GM23338 (cell line): ENCODE data around the gene PJA2. TPM values are rescaled to one million over a fixed set of nuclear protein-coding genes. Genes with fewer than 3 reads are reported as not detected.

Experiments used
- ATAC-seq: fragments of 200-7000 bp; cut with Tn5 transposase; 3 replicates; pipeline ENCODE4 v1.9.1; 2020
- DNase-seq: peaks from one replicate; pipeline ENCODE4 v3.0.0-alpha.2; 2015; ENCODE audit warnings: low spot score
- H2AFZ ChIP-seq: fragments of 200-600 bp; sonication (generic); 2 replicates; pipeline ENCODE4 v1.8.0; 2016; ENCODE audit warnings: antibody characterized with exemption, mild to moderate bottlenecking, moderate library complexity
- H3F3A ChIP-seq: fragments of 200-600 bp; sonication (generic); replicated peaks from 2 replicates; pipeline ENCODE4 v1.8.0; 2017; ENCODE audit warnings: antibody characterized with exemption, mixed run types, low read depth
- H3K27ac ChIP-seq: fragments of 200-600 bp; sonication (generic); 2 replicates; pipeline ENCODE4 v1.6.1; 2016; ENCODE audit warnings: low read depth
- H3K27me3 ChIP-seq: fragments of 200-600 bp; sonication (generic); 2 replicates; pipeline ENCODE4 v1.8.0; 2016; ENCODE audit warnings: mild to moderate bottlenecking, mixed run types, moderate library complexity; ENCODE audit not compliant: insufficient read depth
- H3K36me3 ChIP-seq: fragments of 200-600 bp; sonication (generic); 2 replicates; pipeline ENCODE4 v1.8.0; 2016; ENCODE audit warnings: mild to moderate bottlenecking; ENCODE audit not compliant: insufficient read depth
- H3K4me1 ChIP-seq: fragments of 200-600 bp; sonication (generic); 2 replicates; pipeline ENCODE4 v1.8.0; 2016; ENCODE audit warnings: mild to moderate bottlenecking, moderate library complexity; ENCODE audit not compliant: insufficient read depth
- H3K4me2 ChIP-seq: fragments of 200-600 bp; sonication (generic); 2 replicates; pipeline ENCODE4 v1.7.1; 2017; ENCODE audit warnings: mixed run types
- H3K4me3 ChIP-seq: fragments of 200-600 bp; sonication (generic); 2 replicates; pipeline ENCODE4 v1.6.1; 2016; ENCODE audit warnings: mixed run types
- H3K79me2 ChIP-seq: fragments of 200-600 bp; sonication (generic); replicated peaks from 2 replicates; pipeline ENCODE4 v1.8.0; 2017; ENCODE audit warnings: mild to moderate bottlenecking; ENCODE audit not compliant: insufficient read depth
- H3K9me2 ChIP-seq: fragments of 200-600 bp; sonication (generic); 2 replicates; pipeline ENCODE4 v1.8.0; 2017; ENCODE audit not compliant: insufficient read depth
- H4K20me1 ChIP-seq: fragments of 200-600 bp; sonication (generic); replicated peaks from 2 replicates; pipeline ENCODE4 v1.8.0; 2017; ENCODE audit warnings: mild to moderate bottlenecking; ENCODE audit not compliant: insufficient read depth
- H3K27ac Mint-ChIP-seq: 2 replicates; pipeline ENCODE4 v1.8.0; 2020; ENCODE audit warnings: inconsistent platforms, mild to moderate bottlenecking, moderate library complexity, mixed read lengths
- H3K27me3 Mint-ChIP-seq: 3 replicates; pipeline ENCODE4 v1.8.0; 2022; ENCODE audit warnings: low read depth, mild to moderate bottlenecking, moderate library complexity, mixed read lengths, inconsistent platforms; ENCODE audit not compliant: insufficient read depth, poor library complexity
- H3K36me3 Mint-ChIP-seq: 3 replicates; pipeline ENCODE4 v1.8.0; 2021; ENCODE audit warnings: low read depth, mild to moderate bottlenecking, inconsistent platforms, moderate library complexity, mixed read lengths
- H3K4me1 Mint-ChIP-seq: 3 replicates; pipeline ENCODE4 v1.8.0; 2020; ENCODE audit warnings: mild to moderate bottlenecking, inconsistent platforms, mixed read lengths
- H3K4me3 Mint-ChIP-seq: 3 replicates; pipeline ENCODE4 v1.8.0; 2021; ENCODE audit warnings: moderate library complexity, mild to moderate bottlenecking, inconsistent platforms, mixed read lengths
- H3K9me3 Mint-ChIP-seq: 3 replicates; pipeline ENCODE4 v1.8.0; 2020; ENCODE audit warnings: moderate library complexity, mild to moderate bottlenecking, inconsistent platforms, mixed read lengths
- CREB1 ChIP-seq: fragments of 250-450 bp; sonication (Bioruptor Pico); IDR thresholded peaks from 2 replicates; pipeline ENCODE4 v1.5.0; 2020; ENCODE audit warnings: low read depth, mild to moderate bottlenecking, moderate library complexity
- CTCF ChIP-seq, 2 experiments: fragments of 200-600 bp in 1 of 2; sonication (generic) in 1 of 2; conservative IDR thresholded peaks; 2 replicates each; pipeline versions ENCODE4 v1.5.1 to v1.6.1; 2016 to 2017; ENCODE audit warnings: antibody characterized with exemption in 2 of 2, low read depth in 2 of 2, mild to moderate bottlenecking in 2 of 2, moderate library complexity in 1 of 2
- EZH2 ChIP-seq: fragments of 200-600 bp; sonication (generic); IDR thresholded peaks from one replicate; pipeline ENCODE4 v1.8.0; 2017; ENCODE audit warnings: antibody characterized with exemption, mild to moderate bottlenecking, low read depth; ENCODE audit not compliant: unreplicated experiment
- EZH2phosphoT487 ChIP-seq: fragments of 200-600 bp; sonication (generic); IDR thresholded peaks from one replicate; pipeline ENCODE4 v1.8.1; 2018; ENCODE audit warnings: antibody characterized with exemption; ENCODE audit not compliant: unreplicated experiment
- JUNB ChIP-seq: IDR thresholded peaks from one replicate; pipeline ENCODE4 v1.6.1; 2016; ENCODE audit warnings: antibody characterized with exemption; ENCODE audit not compliant: unreplicated experiment
- NANOG ChIP-seq: IDR thresholded peaks from 2 replicates; pipeline ENCODE4 v1.6.1; 2016; ENCODE audit warnings: antibody characterized with exemption, borderline replicate concordance
- POLR2AphosphoS5 ChIP-seq: IDR thresholded peaks from 2 replicates; pipeline ENCODE4 v1.6.1; 2016; ENCODE audit warnings: antibody characterized with exemption, low read depth
- STAT1 ChIP-seq: IDR thresholded peaks from one replicate; pipeline ENCODE4 v1.6.1; 2016; ENCODE audit warnings: antibody characterized with exemption; ENCODE audit not compliant: unreplicated experiment
- ZNF114 ChIP-seq: fragments of 250-450 bp; sonication (Bioruptor Pico); IDR thresholded peaks from 2 replicates; pipeline ENCODE4 v1.5.0; 2020; ENCODE audit warnings: mild to moderate bottlenecking, moderate library complexity
- ZNF331 ChIP-seq: fragments of 250-450 bp; sonication (Bioruptor Pico); IDR thresholded peaks from 2 replicates; pipeline ENCODE4 v1.5.0; 2020; ENCODE audit warnings: low read depth, mild to moderate bottlenecking, moderate library complexity
- polyA plus RNA-seq: library from polyadenylated mRNA; unstranded; fragments of >200 nt; fragmentation: Nextera tagmentation; extraction: Ambion mirVana; gene quantifications from 2 replicates; pipeline ENCODE4 v1.2.1, GENCODE V29; 2016
- total RNA-seq: library from RNA; depleted of rRNA; stranded (reverse); fragments of >200 nt; shearing (Covaris generic); gene quantifications from 2 replicates; pipeline ENCODE4 v1.2.3, GENCODE V29; 2014
- TF ChIP-seq, protein P1 (sequence below): IDR thresholded peaks from one replicate; pipeline ENCODE4 v1.6.1; 2018; ENCODE audit warnings: antibody characterized with exemption; ENCODE audit not compliant: unreplicated experiment
- TF ChIP-seq, protein P2 (sequence below): IDR thresholded peaks from 2 replicates; pipeline ENCODE4 v1.6.1; 2016; ENCODE audit warnings: antibody characterized with exemption

PJA2 gene
- total and polyA plus RNA-seq, 2 experiments from 2014 or later = 31.5 to 65.3 TPM

GRCh38 chr5:109354761-109355160 is 55.0 kb downstream of the PJA2 start (continued):
- TF ChIP-seq JUNB (no peak), POLR2AphosphoS5 (no peak), NANOG (no peak), ZNF331 (CRISPR knock-in tag) (no peak), EZH2 (no peak), STAT1 (no peak)
- TF ChIP-seq, protein P1, sequence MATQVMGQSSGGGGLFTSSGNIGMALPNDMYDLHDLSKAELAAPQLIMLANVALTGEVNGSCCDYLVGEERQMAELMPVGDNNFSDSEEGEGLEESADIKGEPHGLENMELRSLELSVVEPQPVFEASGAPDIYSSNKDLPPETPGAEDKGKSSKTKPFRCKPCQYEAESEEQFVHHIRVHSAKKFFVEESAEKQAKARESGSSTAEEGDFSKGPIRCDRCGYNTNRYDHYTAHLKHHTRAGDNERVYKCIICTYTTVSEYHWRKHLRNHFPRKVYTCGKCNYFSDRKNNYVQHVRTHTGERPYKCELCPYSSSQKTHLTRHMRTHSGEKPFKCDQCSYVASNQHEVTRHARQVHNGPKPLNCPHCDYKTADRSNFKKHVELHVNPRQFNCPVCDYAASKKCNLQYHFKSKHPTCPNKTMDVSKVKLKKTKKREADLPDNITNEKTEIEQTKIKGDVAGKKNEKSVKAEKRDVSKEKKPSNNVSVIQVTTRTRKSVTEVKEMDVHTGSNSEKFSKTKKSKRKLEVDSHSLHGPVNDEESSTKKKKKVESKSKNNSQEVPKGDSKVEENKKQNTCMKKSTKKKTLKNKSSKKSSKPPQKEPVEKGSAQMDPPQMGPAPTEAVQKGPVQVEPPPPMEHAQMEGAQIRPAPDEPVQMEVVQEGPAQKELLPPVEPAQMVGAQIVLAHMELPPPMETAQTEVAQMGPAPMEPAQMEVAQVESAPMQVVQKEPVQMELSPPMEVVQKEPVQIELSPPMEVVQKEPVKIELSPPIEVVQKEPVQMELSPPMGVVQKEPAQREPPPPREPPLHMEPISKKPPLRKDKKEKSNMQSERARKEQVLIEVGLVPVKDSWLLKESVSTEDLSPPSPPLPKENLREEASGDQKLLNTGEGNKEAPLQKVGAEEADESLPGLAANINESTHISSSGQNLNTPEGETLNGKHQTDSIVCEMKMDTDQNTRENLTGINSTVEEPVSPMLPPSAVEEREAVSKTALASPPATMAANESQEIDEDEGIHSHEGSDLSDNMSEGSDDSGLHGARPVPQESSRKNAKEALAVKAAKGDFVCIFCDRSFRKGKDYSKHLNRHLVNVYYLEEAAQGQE = no peak

DNA sequence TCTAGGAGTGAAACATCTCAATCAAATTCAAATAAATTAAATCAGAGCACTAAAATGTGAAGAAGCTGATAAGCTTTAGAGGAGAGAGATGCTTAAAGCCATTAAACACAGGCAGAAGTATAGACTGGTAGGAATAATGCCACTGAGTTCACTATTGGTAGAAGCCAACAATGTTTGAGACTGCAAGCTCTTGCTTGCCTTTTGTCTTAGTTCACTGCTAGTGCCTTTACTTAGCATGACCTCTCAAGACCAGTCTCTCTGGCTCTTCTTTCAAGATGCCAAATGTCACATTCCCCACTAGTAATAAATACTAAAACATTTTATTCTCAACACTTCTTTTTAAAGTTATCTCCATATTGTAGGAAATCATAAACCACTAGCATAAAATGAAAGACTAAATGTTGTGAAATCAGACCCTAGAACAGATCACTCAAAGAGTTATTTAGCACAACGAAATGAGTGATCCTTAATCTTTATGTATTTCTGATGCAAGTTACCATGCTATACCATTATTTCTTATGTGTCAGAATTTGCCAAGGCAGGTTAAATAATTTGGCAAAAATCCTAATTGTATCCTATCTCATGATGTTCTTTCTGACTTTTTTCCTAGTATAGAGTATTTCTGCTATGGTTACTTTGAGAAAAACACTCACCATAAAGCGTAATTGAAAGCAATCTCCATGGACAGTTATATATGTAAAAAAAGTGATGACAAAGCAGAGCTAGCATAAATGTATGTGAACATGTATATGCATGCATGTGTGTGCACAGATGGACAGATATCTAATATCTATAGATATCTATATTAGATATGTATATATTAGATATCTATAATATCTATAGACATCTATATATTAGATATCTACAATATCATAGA is 57.5 kb downstream of the PJA2 start:
- Histone ChIP-seq H3K9me2 (no peaks in the 10 kb centered on the region), H3K27ac (no peak overlapping the region), H3K4me2 (no peak overlapping the region), H3F3A (no peaks in the 10 kb centered on the region), H3K36me3 (no peaks in the 10 kb centered on the region; the same call in 1 of the 2 replicates), H3K4me3 (no peak overlapping the region), H3K27me3 (no peaks in the 10 kb centered on the region), H3K79me2 (no peaks in the 10 kb centered on the region), H2AFZ (no peak overlapping the region), H4K20me1 (no peaks in the 10 kb centered on the region), H3K4me1 (no peaks in the 10 kb centered on the region)
- no peaks in the 10 kb centered on the region for H3K9me3 Mint-ChIP-seq
- H3K4me3 Mint-ChIP-seq = no peak overlapping the region
- ATAC-seq (no peak), DNase-seq (no peak)
- no peak overlapping the region for H3K27ac Mint-ChIP-seq
- H3K4me1 Mint-ChIP-seq = no peaks in the 10 kb centered on the region
- H3K27me3 Mint-ChIP-seq = no peaks in the 10 kb centered on the region
- peaks cover 7% of the 10 kb centered on the region; the same call in 2 of the 3 replicates for H3K36me3 Mint-ChIP-seq
- TF ChIP-seq STAT1 = no peak
- no peak for TF ChIP-seq CTCF (conservative IDR thresholded peaks at IDR 0.05; ENCODE audit: low read depth in 2 of 2)
- TF ChIP-seq CREB1 (CRISPR knock-in tag) = no peak
- no peak for TF ChIP-seq POLR2AphosphoS5
- TF ChIP-seq EZH2phosphoT487 = no peak
- no peak for TF ChIP-seq ZNF114 (CRISPR knock-in tag)
- TF ChIP-seq, protein P2, sequence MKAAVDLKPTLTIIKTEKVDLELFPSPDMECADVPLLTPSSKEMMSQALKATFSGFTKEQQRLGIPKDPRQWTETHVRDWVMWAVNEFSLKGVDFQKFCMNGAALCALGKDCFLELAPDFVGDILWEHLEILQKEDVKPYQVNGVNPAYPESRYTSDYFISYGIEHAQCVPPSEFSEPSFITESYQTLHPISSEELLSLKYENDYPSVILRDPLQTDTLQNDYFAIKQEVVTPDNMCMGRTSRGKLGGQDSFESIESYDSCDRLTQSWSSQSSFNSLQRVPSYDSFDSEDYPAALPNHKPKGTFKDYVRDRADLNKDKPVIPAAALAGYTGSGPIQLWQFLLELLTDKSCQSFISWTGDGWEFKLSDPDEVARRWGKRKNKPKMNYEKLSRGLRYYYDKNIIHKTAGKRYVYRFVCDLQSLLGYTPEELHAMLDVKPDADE = no peak
- no peak for TF ChIP-seq EZH2
